ENCODE measurements around the gene CAVIN2.

GRCh38 chr2:191848771-191849767 lies 2.2 kb upstream of the CAVIN2 start:
- TF ChIP-seq MXI1 (IDR thresholded peaks at IDR 0.05; ENCODE audit: low read depth, low read length), result no peak
- TF ChIP-seq TEAD4 (IDR thresholded peaks at IDR 0.05; ENCODE audit: borderline replicate concordance, insufficient read depth), result no peak
- TF ChIP-seq CTCF (IDR thresholded peaks at IDR 0.05), result no peak

Measured in SK-N-SH (cell line).